Peyer's patch (tissue), 4 donors: ENCODE data around the gene TTL.

Source experiments
- POLR2A ChIP-seq, 2 donors: fragments of 450-650 bp; IDR thresholded peaks; one replicate each; pipeline ENCODE4 v1.5.1; 2017; ENCODE audit warnings: antibody characterized with exemption in 2 of 2, mild to moderate bottlenecking in 2 of 2, moderate library complexity in 2 of 2
- TF ChIP-seq, protein P1 (sequence below), 6 experiments: fragments of 450-650 bp in 4 of 6; fragments of 200-600 bp in 2 of 6; sonication (generic) in 1 of 6; IDR thresholded peaks; one replicate each; pipeline ENCODE4 v1.5.1; 2017 to 2019; ENCODE audit warnings: antibody characterized with exemption in 6 of 6, mild to moderate bottlenecking in 3 of 6, moderate library complexity in 1 of 6

DNA sequence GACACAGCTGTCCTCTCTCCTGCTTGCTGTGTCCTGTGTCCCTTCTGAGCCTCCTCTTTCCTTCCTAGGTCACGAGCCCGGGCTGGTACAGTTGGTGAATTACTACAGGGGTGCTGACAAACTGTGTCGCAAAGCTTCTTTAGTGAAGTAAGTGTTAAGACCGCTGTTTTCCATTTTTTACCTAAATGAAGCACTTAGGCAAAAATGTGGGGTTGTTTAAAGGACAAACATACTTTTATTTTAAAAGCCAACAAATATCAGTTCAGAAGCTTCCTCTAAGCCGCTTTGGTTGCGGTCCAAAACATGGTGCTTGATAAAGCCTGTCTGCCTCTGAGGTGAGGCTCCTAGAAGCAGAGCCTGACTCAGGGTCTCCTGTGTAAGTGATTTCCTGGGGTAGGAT lies 3.9 kb downstream of the TTL start:
- TF ChIP-seq, protein P1, sequence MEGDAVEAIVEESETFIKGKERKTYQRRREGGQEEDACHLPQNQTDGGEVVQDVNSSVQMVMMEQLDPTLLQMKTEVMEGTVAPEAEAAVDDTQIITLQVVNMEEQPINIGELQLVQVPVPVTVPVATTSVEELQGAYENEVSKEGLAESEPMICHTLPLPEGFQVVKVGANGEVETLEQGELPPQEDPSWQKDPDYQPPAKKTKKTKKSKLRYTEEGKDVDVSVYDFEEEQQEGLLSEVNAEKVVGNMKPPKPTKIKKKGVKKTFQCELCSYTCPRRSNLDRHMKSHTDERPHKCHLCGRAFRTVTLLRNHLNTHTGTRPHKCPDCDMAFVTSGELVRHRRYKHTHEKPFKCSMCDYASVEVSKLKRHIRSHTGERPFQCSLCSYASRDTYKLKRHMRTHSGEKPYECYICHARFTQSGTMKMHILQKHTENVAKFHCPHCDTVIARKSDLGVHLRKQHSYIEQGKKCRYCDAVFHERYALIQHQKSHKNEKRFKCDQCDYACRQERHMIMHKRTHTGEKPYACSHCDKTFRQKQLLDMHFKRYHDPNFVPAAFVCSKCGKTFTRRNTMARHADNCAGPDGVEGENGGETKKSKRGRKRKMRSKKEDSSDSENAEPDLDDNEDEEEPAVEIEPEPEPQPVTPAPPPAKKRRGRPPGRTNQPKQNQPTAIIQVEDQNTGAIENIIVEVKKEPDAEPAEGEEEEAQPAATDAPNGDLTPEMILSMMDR (IDR thresholded peaks at IDR 0.05), result no peak
- no peak for TF ChIP-seq POLR2A (IDR thresholded peaks at IDR 0.05)
